GM12875 (cell line): ENCODE data around the gene MEOX1.

Source experiments
- H3K4me3 ChIP-seq: one replicate; pipeline ENCODE4 v1.5.1; 2011; ENCODE audit warnings: low read depth, low read length, control low read depth
- TF ChIP-seq, protein P1 (sequence below): IDR thresholded peaks from 2 replicates; pipeline ENCODE4 v1.5.1; 2011; ENCODE audit warnings: low read depth, mild to moderate bottlenecking, control low read depth, inconsistent platforms, low read length, moderate library complexity, borderline replicate concordance; ENCODE audit not compliant: insufficient read depth

MEOX1 gene

DNA sequence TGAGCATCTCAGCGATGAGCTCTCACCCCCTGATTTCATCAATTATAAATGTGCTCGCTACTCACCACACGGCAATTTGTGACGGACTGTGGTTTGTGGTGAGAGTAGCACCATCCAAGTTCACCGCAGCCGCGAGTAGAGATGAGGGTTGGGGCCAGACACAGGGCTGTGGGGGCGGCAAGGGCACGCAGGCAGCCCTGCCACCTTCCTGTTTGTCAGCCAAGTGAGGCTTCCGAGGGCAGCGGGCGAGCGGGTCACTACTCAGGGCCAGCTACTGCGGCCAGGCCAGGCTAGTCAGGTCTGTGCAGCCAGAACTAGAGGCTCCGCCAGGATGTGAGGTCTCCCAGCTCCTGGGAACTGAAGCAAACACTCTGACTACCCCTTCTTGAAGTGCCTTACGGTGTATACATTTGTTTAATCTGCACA is 39.6 kb upstream of the MEOX1 start:
- no peak overlapping the region for H3K4me3 ChIP-seq
- TF ChIP-seq, protein P1, sequence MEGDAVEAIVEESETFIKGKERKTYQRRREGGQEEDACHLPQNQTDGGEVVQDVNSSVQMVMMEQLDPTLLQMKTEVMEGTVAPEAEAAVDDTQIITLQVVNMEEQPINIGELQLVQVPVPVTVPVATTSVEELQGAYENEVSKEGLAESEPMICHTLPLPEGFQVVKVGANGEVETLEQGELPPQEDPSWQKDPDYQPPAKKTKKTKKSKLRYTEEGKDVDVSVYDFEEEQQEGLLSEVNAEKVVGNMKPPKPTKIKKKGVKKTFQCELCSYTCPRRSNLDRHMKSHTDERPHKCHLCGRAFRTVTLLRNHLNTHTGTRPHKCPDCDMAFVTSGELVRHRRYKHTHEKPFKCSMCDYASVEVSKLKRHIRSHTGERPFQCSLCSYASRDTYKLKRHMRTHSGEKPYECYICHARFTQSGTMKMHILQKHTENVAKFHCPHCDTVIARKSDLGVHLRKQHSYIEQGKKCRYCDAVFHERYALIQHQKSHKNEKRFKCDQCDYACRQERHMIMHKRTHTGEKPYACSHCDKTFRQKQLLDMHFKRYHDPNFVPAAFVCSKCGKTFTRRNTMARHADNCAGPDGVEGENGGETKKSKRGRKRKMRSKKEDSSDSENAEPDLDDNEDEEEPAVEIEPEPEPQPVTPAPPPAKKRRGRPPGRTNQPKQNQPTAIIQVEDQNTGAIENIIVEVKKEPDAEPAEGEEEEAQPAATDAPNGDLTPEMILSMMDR = no peak

- TF ChIP-seq, protein P1 = no peak
Observed at GRCh38 chr17:43699438-43699756, 37.7 kb upstream of the MEOX1 start.

DNA sequence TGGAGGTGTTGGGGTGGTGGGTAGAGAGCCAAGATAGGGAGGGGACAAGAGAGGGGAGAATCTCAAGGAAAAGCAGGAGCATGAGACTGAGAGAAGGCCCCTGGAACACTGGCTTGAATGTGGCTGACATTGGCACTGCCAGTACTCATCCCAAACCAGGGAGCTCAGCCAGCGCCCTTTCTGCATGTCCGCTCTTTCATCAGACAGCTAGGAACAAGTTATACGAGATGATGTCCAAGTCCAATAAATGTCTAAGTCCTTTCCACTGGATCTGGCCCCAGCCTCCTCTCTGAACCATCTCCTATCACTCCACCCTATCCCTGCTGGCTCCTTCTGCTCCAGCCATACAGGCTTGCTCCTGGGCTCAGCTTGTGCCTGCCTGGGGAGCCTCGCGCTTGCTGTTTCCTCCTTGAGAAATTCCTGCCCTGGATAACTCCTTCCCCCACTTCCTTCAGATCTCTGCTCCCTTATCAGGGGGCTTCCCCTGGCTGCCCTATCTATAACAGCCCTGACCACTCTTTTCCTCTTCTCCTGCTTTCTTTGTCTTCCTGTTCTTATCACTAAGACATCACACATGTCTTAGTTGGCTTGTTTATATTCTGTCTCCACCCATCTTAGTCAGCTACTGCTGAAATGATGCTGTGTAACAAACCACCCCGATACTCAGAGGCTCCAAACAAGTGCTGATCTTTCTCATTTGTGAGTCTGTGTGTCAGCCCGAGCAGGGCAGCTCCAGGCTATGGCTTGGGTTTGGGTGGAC is 37.1 kb upstream of the MEOX1 start:
- TF ChIP-seq, protein P1 = no peak
- no peak overlapping the region for H3K4me3 ChIP-seq

More at GRCh38 chr17:43699438-43699756, 37.7 kb upstream of the MEOX1 start:
- no peak overlapping the region for H3K4me3 ChIP-seq

DNA sequence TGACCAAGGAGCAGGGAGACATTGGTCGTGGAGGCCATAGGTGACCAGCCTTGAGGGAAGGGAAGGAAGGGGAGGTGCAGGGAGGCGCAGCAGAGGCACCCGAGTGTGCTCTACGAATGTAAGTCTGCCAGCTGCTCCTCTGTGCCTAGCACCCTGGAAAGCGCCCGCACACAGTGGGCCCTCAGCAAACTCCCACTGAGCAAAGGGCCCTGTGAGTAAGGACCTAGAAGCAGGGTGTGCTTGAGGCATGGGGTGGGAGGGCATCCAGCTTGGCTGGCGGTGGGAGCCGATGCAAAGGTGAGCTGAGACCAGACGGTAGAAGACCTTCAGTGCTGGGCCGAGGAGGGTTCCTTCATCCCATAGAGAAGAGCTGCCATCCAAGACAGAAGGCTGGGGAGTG is 36.2 kb upstream of the MEOX1 start:
- H3K4me3 ChIP-seq = no peak overlapping the region
- TF ChIP-seq, protein P1 = no peak

DNA sequence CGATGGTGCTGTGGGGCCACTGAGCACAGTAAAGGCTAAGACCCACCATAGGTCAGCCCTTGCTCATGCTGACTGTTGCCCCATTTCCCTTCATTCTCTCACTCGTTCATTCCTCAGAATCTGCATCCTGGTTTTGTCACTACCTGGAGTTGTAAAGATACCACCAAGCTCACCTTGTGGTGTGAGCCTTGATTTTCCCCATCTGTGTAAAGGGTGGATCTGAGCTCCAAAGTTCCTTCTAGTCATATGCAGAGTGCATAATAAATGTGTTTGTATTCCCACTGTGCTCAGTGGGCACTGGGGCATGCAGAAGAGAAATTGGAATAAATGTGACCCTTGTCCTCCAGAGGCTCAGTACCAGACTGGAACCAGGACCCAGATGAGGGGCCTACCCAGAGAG is 35.2 kb upstream of the MEOX1 start:
- no peak overlapping the region for H3K4me3 ChIP-seq
- TF ChIP-seq, protein P1 = no peak

GRCh38 chr17:43695970-43696865 is 34.5 kb upstream of the MEOX1 start:
- no peak overlapping the region for H3K4me3 ChIP-seq
- TF ChIP-seq, protein P1 = no peak
